NCI-H460 (cell line): ENCODE data around the gene R3HDM1. TPM values are rescaled to one million over a fixed set of nuclear protein-coding genes. Genes with fewer than 3 reads are reported as not detected.
"Not testable (repeated sequence)": the region's sequence is repeated elsewhere in the genome, so short reads cannot be mapped to it uniquely, and the experiment has no call there.

ENCODE experiments used
- DNase-seq: peaks from one replicate; pipeline ENCODE4 v3.0.0-alpha.2; 2016; ENCODE audit warnings: low read depth; ENCODE audit errors: extremely low read depth
- total RNA-seq: library from RNA; depleted of rRNA; stranded (reverse); fragments of >200 nt; shearing (Covaris generic); gene quantifications from 2 replicates; pipeline ENCODE4 v1.2.3, GENCODE V29; 2014

The R3HDM1 gene
- total RNA-seq, 1 experiment from 2014 or later = 23.6 TPM

GRCh38 chr2:135637456-135638087 is 106.3 kb downstream of the R3HDM1 start:
- no peak for DNase-seq

- no peak for DNase-seq
Observed at GRCh38 chr2:135638825-135639224, 107.5 kb downstream of the R3HDM1 start.

- DNase-seq = no peak
Observed at GRCh38 chr2:135641156-135642068, 110.1 kb downstream of the R3HDM1 start.

- DNase-seq = no peak
Observed at GRCh38 chr2:135647836-135648579, 116.7 kb downstream of the R3HDM1 start.

GRCh38 chr2:135650721-135651120 is 119.4 kb downstream of the R3HDM1 start:
- DNase-seq = no peak

GRCh38 chr2:135651717-135652116 is 120.4 kb downstream of the R3HDM1 start:
- DNase-seq = no peak

GRCh38 chr2:135654239-135654638 is 123.0 kb downstream of the R3HDM1 start:
- not testable (repeated sequence) for DNase-seq

GRCh38 chr2:135657806-135658582 is 126.7 kb downstream of the R3HDM1 start:
- no peak for DNase-seq

- no peak for DNase-seq
Observed at GRCh38 chr2:135662088-135662487, 130.8 kb downstream of the R3HDM1 start.

- no peak for DNase-seq
Observed at GRCh38 chr2:135663148-135663700, 131.9 kb downstream of the R3HDM1 start.

- no peak for DNase-seq
Observed at GRCh38 chr2:135664623-135665068, 133.4 kb downstream of the R3HDM1 start.

- no peak for DNase-seq
Observed at GRCh38 chr2:135667045-135667444, 135.8 kb downstream of the R3HDM1 start.

- DNase-seq = no peak
Observed at GRCh38 chr2:135674453-135674852, 143.2 kb downstream of the R3HDM1 start.

GRCh38 chr2:135676031-135676430 is 144.7 kb downstream of the R3HDM1 start:
- DNase-seq = no peak

- DNase-seq = no peak
Observed at GRCh38 chr2:135679125-135679524, 147.8 kb downstream of the R3HDM1 start.

GRCh38 chr2:135685361-135685760 is 154.1 kb downstream of the R3HDM1 start:
- no peak for DNase-seq

GRCh38 chr2:135688978-135689377 is 157.7 kb downstream of the R3HDM1 start:
- no peak for DNase-seq

- no peak for DNase-seq
Observed at GRCh38 chr2:135689679-135690078, 158.4 kb downstream of the R3HDM1 start.

GRCh38 chr2:135694711-135695110 is 163.4 kb downstream of the R3HDM1 start:
- no peak for DNase-seq

- no peak for DNase-seq
Observed at GRCh38 chr2:135698838-135699237, 167.6 kb downstream of the R3HDM1 start.
